ENCODE measurements around the gene CRKL. TPM values are rescaled to one million over a fixed set of nuclear protein-coding genes. Genes with fewer than 3 reads are reported as not detected.

Gene CRKL
- total and polyA plus RNA-seq, 2 of the 4 experiments (the other 2 are of a cell fraction): 20.6 to 35.5 TPM

- no peak overlapping the region for H3K27ac ChIP-seq (ENCODE audit: insufficient read depth, low read length)
- CTCF ChIA-PET: no interaction called here
- H2BK15ac ChIP-seq (ENCODE audit: low read depth, low read length): no peak overlapping the region
- BruUV-seq (replicated peaks): no TSS peak
- ATAC-seq (ENCODE audit: low read depth) (no peak), DNase-seq (no peak)
- no peak overlapping the region for H4K91ac ChIP-seq (ENCODE audit: insufficient read depth, low read depth, low read length)
- H3K18ac ChIP-seq (ENCODE audit: low read depth, low read length): no peak overlapping the region
- no peak overlapping the region for H2BK5ac ChIP-seq (ENCODE audit: low read depth, low read length, poor library complexity, severe bottlenecking)
- no peak overlapping the region for H3K4me3 ChIP-seq (ENCODE audit: insufficient read depth, low read depth, low read length)
- H2AK5ac ChIP-seq (ENCODE audit: low read depth, low read length): no peak overlapping the region
- TF ChIP-seq MXI1 (IDR thresholded peaks at IDR 0.05; ENCODE audit: borderline replicate concordance, low read depth, low read length) (no peak), RFX5 (IDR thresholded peaks at IDR 0.05; ENCODE audit: low read depth, low read length) (no peak)
- no peak overlapping the region for H2AK9ac ChIP-seq (replicated peaks; ENCODE audit: low read depth, low read length, poor library complexity)
- in situ Hi-C loops (cut with MboI; ENCODE audit: low sequenced_read_pairs) (no loop called here), dilution Hi-C loops (cut with HindIII; ENCODE audit: low sequenced_read_pairs, unreplicated experiment) (no loop called here), intact Hi-C loops (cut with micrococcal nuclease) (no loop called here)
- WGBS, 2 experiments (ENCODE audit: extremely low coverage in 2 of 2, insufficient read length in 1 of 2): 80% methylated on average over 1 of the region's 10 CpGs; no CpG with 5 or more reads in 1 of the 2 experiments
- no peak overlapping the region for H3K4ac ChIP-seq (ENCODE audit: low read depth, low read length)
- H2BK20ac ChIP-seq (ENCODE audit: low read depth, low read length): no peak overlapping the region
- no peak overlapping the region for H4K5ac ChIP-seq (ENCODE audit: low read depth, low read length)
- peaks cover 10% of the 10 kb centered on the region for H3K4me1 ChIP-seq (ENCODE audit: control insufficient read depth, insufficient read depth, low read length)
- H3K27me3 ChIP-seq (ENCODE audit: control insufficient read depth, insufficient read depth, low read length): no peaks in the 10 kb centered on the region
- H3K79me1 ChIP-seq (ENCODE audit: low read depth in 1 of 2, low read length in 2 of 2): peaks cover 9 to 28% of the 10 kb centered on the region in 2 experiments; a peak in 3 of 4 replicates
- no peak overlapping the region for H2BK120ac ChIP-seq (ENCODE audit: low read depth, low read length)
- H3K9me1 ChIP-seq (ENCODE audit: insufficient read depth, low read length): 0 out of 2 replicates have a peak, but pooled peaks cover 4% of the 10 kb centered on the region
- no peak overlapping the region for H3K56ac ChIP-seq (ENCODE audit: extremely low read depth, insufficient read depth, low read length)
- H3K4me2 ChIP-seq (ENCODE audit: low read depth, low read length): no peak overlapping the region
- POLR2A ChIA-PET (ENCODE audit: unreplicated experiment): no interaction called here
- no peak overlapping the region for H3K23ac ChIP-seq (ENCODE audit: low read depth, low read length)
- no peak overlapping the region for H2AFZ ChIP-seq (replicated peaks; ENCODE audit: low read length, poor library complexity)
- H4K8ac ChIP-seq (ENCODE audit: low read depth in 2 of 2, low read length in 2 of 2): no peak overlapping the region
- peaks cover 66% of the 10 kb centered on the region for H3K36me3 ChIP-seq (ENCODE audit: control insufficient read depth, insufficient read depth, low read length)
- no peaks in the 10 kb centered on the region for H3K9me3 ChIP-seq (ENCODE audit: control insufficient read depth, insufficient read depth, low read length)
- peaks cover 9% of the 10 kb centered on the region; the same call in 1 of the 2 replicates for H4K20me1 ChIP-seq (ENCODE audit: insufficient read depth, low read length)
- no peak overlapping the region for H3K14ac ChIP-seq (replicated peaks; ENCODE audit: low read depth, low read length)
- no peak overlapping the region for H3K9ac ChIP-seq (ENCODE audit: low read depth, low read length)
Observed at GRCh38 chr22:20996031-20996410, 78.8 kb downstream of the CRKL start.

Data from IMR-90 (cell line).